Breast epithelium (tissue), 3 donors: ENCODE results near the gene SHC3.

ENCODE experiments used
- POLR2A ChIP-seq: fragments of 450-650 bp; IDR thresholded peaks from one replicate; pipeline ENCODE4 v1.6.1; 2016; ENCODE audit warnings: antibody characterized with exemption, mild to moderate bottlenecking, moderate library complexity
- POLR2AphosphoS5 ChIP-seq, 3 donors: sonication (generic); formaldehyde crosslinking; IDR thresholded peaks; one replicate each; pipeline ENCODE4 v1.6.1; 2017; ENCODE audit warnings: antibody characterized with exemption in 3 of 3
- TF ChIP-seq, protein P1 (sequence below), 3 donors: fragments of 450-650 bp; IDR thresholded peaks; one replicate each; pipeline ENCODE4 v1.5.1; 2016 to 2017; ENCODE audit warnings: antibody characterized with exemption in 3 of 3, mild to moderate bottlenecking in 3 of 3, moderate library complexity in 3 of 3

DNA sequence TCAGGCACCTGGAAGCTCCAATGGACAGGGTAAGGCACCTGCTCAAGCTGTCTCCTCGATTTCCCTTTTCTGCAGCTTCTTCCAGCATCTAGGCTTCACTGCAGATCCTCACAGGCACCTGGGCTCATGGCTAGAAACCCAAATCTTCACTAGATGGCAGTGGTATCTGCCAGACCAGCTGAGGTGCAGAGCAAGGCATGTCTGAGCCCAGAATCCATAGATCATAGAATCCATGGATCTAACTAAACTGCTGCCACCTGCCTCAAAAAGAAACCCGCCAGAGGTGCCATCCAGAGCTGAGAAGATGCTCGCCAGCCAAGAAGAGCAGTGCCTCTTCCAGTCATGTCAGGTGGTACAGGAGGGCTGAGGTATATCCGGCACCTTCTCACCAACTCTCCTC, 6.9 kb downstream of the SHC3 start:
- TF ChIP-seq, protein P1, sequence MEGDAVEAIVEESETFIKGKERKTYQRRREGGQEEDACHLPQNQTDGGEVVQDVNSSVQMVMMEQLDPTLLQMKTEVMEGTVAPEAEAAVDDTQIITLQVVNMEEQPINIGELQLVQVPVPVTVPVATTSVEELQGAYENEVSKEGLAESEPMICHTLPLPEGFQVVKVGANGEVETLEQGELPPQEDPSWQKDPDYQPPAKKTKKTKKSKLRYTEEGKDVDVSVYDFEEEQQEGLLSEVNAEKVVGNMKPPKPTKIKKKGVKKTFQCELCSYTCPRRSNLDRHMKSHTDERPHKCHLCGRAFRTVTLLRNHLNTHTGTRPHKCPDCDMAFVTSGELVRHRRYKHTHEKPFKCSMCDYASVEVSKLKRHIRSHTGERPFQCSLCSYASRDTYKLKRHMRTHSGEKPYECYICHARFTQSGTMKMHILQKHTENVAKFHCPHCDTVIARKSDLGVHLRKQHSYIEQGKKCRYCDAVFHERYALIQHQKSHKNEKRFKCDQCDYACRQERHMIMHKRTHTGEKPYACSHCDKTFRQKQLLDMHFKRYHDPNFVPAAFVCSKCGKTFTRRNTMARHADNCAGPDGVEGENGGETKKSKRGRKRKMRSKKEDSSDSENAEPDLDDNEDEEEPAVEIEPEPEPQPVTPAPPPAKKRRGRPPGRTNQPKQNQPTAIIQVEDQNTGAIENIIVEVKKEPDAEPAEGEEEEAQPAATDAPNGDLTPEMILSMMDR (IDR thresholded peaks at IDR 0.05): no peak
- TF ChIP-seq POLR2A (no peak), POLR2AphosphoS5 (IDR thresholded peaks at IDR 0.05) (no peak)
